IPS-20b (cell line): ENCODE results near the gene PSMC1.

Experiments used
- H3K27ac ChIP-seq: one replicate; pipeline ENCODE4 v1.5.1; 2013; ENCODE audit warnings: low read length
- H3K27me3 ChIP-seq: 2 replicates; pipeline ENCODE4 v1.6.1; 2013; ENCODE audit warnings: mild to moderate bottlenecking, low read length, inconsistent platforms; ENCODE audit not compliant: insufficient read depth
- H3K36me3 ChIP-seq: 2 replicates; pipeline ENCODE4 v1.6.1; 2013; ENCODE audit warnings: low read depth, mild to moderate bottlenecking, inconsistent platforms, low read length, moderate library complexity; ENCODE audit not compliant: insufficient read depth
- H3K4me1 ChIP-seq: 2 replicates; pipeline ENCODE4 v1.6.1; 2013; ENCODE audit warnings: mild to moderate bottlenecking, control low read depth, inconsistent platforms, low read length, moderate library complexity; ENCODE audit not compliant: insufficient read depth
- H3K4me3 ChIP-seq: 2 replicates; pipeline ENCODE4 v1.5.1; 2013; ENCODE audit warnings: mild to moderate bottlenecking, low read length, inconsistent platforms
- H3K9ac ChIP-seq: 2 replicates; pipeline ENCODE4 v1.6.1; 2013; ENCODE audit warnings: low read depth, mild to moderate bottlenecking, inconsistent platforms, low read length, moderate library complexity
- H3K9me3 ChIP-seq: 2 replicates; pipeline ENCODE4 v1.6.1; 2013; ENCODE audit warnings: mild to moderate bottlenecking, low read depth, low read length, inconsistent platforms; ENCODE audit not compliant: insufficient read depth

Gene PSMC1

GRCh38 chr14:90277581-90278198 lies 21.3 kb downstream of the PSMC1 start:
- H3K4me1 ChIP-seq: no peaks in the 10 kb centered on the region
- no peaks in the 10 kb centered on the region for H3K27me3 ChIP-seq
- H3K27ac ChIP-seq: no peak overlapping the region
- H3K9ac ChIP-seq: no peak overlapping the region
- no peaks in the 10 kb centered on the region for H3K9me3 ChIP-seq
- peaks cover 41% of the 10 kb centered on the region for H3K36me3 ChIP-seq
- no peak overlapping the region for H3K4me3 ChIP-seq

GRCh38 chr14:90278199-90279175 lies 22.1 kb downstream of the PSMC1 start:
- H3K36me3 ChIP-seq: peaks cover 34% of the 10 kb centered on the region
- H3K4me1 ChIP-seq: no peaks in the 10 kb centered on the region
- H3K9ac ChIP-seq: no peak overlapping the region
- H3K27me3 ChIP-seq: no peaks in the 10 kb centered on the region
- H3K27ac ChIP-seq: no peak overlapping the region
- H3K4me3 ChIP-seq: no peak overlapping the region
- H3K9me3 ChIP-seq: no peaks in the 10 kb centered on the region

- H3K4me1 ChIP-seq: no peaks in the 10 kb centered on the region
- no peak overlapping the region for H3K4me3 ChIP-seq
- no peaks in the 10 kb centered on the region for H3K27me3 ChIP-seq
- no peak overlapping the region for H3K27ac ChIP-seq
- H3K36me3 ChIP-seq: peaks cover 23% of the 10 kb centered on the region
- H3K9ac ChIP-seq: no peak overlapping the region
- H3K9me3 ChIP-seq: no peaks in the 10 kb centered on the region
These were observed 23.7 kb downstream of the PSMC1 start for GRCh38 chr14:90280096-90280495.

GRCh38 chr14:90281261-90281660 lies 24.9 kb downstream of the PSMC1 start:
- no peaks in the 10 kb centered on the region for H3K4me1 ChIP-seq
- no peak overlapping the region for H3K27ac ChIP-seq
- no peaks in the 10 kb centered on the region for H3K27me3 ChIP-seq
- no peaks in the 10 kb centered on the region for H3K9me3 ChIP-seq
- H3K4me3 ChIP-seq: no peak overlapping the region
- no peak overlapping the region for H3K9ac ChIP-seq
- peaks cover 21% of the 10 kb centered on the region for H3K36me3 ChIP-seq

- H3K4me3 ChIP-seq: no peak overlapping the region
- H3K36me3 ChIP-seq: peaks cover 24% of the 10 kb centered on the region
- H3K27me3 ChIP-seq: no peaks in the 10 kb centered on the region
- H3K9me3 ChIP-seq: no peaks in the 10 kb centered on the region
- H3K4me1 ChIP-seq: no peaks in the 10 kb centered on the region
- H3K27ac ChIP-seq: no peak overlapping the region
- H3K9ac ChIP-seq: no peak overlapping the region
These were observed 25.4 kb downstream of the PSMC1 start for GRCh38 chr14:90281756-90282155.

GRCh38 chr14:90287791-90288190 lies 31.4 kb downstream of the PSMC1 start:
- Histone ChIP-seq H3K27me3 (no peaks in the 10 kb centered on the region), H3K9me3 (no peaks in the 10 kb centered on the region), H3K9ac (no peak overlapping the region), H3K27ac (no peak overlapping the region), H3K36me3 (peaks cover 54% of the 10 kb centered on the region), H3K4me1 (peaks cover 9% of the 10 kb centered on the region; the same call in 1 of the 2 replicates), H3K4me3 (no peak overlapping the region)

- Histone ChIP-seq H3K27ac (no peak overlapping the region), H3K4me3 (no peak overlapping the region), H3K9ac (no peak overlapping the region), H3K36me3 (peaks cover 59% of the 10 kb centered on the region), H3K27me3 (no peaks in the 10 kb centered on the region), H3K9me3 (no peaks in the 10 kb centered on the region), H3K4me1 (peaks cover 9% of the 10 kb centered on the region; the same call in 1 of the 2 replicates)
These were observed 32.5 kb downstream of the PSMC1 start for GRCh38 chr14:90288651-90289355.

GRCh38 chr14:90290337-90291011 lies 34.1 kb downstream of the PSMC1 start:
- Histone ChIP-seq H3K9me3 (no peaks in the 10 kb centered on the region), H3K27me3 (no peaks in the 10 kb centered on the region), H3K4me1 (peaks cover 9% of the 10 kb centered on the region; the same call in 1 of the 2 replicates), H3K27ac (peak overlapping the region; percentile 43), H3K9ac (0 out of 2 replicates have a peak overlapping the region, but pooled peaks have one; percentile 10), H3K4me3 (no peak overlapping the region), H3K36me3 (peaks cover 69% of the 10 kb centered on the region)

GRCh38 chr14:90291699-90292098 lies 35.3 kb downstream of the PSMC1 start:
- H3K9ac ChIP-seq: 0 out of 2 replicates have a peak overlapping the region, but pooled peaks have one; percentile 10
- H3K36me3 ChIP-seq: peaks cover 70% of the 10 kb centered on the region
- H3K27ac ChIP-seq: no peak overlapping the region
- H3K9me3 ChIP-seq: no peaks in the 10 kb centered on the region
- H3K27me3 ChIP-seq: no peaks in the 10 kb centered on the region
- no peak overlapping the region for H3K4me3 ChIP-seq
- H3K4me1 ChIP-seq: peaks cover 9% of the 10 kb centered on the region; the same call in 1 of the 2 replicates

GRCh38 chr14:90293766-90294730 lies 37.7 kb downstream of the PSMC1 start:
- H3K36me3 ChIP-seq: peaks cover 67% of the 10 kb centered on the region
- peaks cover 9% of the 10 kb centered on the region; the same call in 1 of the 2 replicates for H3K4me1 ChIP-seq
- no peak overlapping the region for H3K4me3 ChIP-seq
- H3K9me3 ChIP-seq: no peaks in the 10 kb centered on the region
- no peak overlapping the region for H3K9ac ChIP-seq
- H3K27me3 ChIP-seq: no peaks in the 10 kb centered on the region
- H3K27ac ChIP-seq: no peak overlapping the region
